ENCODE results near the gene CBLL1. TPM values are rescaled to one million over a fixed set of nuclear protein-coding genes. Genes with fewer than 3 reads are reported as not detected.

The CBLL1 gene
- total and polyA plus RNA-seq, 2 of the 13 experiments (the other 11 are each of a cell fraction or from before 2014, with no cell fraction given): 8.8 to 10.5 TPM

GRCh38 chr7:107744345-107744750 is 406 bp downstream of the CBLL1 start:
- H3K4me1 ChIP-seq (ENCODE audit: insufficient read depth, low read length): peaks cover 37% of the 10 kb centered on the region
- intact Hi-C loops (cut with micrococcal nuclease; ENCODE audit: unreplicated experiment): loop anchor here (10.0 kb wide), 2 partner anchors 270 to 400 kb away; no protein-coding TSS in a partner anchor
- ChIA-PET CTCF (ENCODE audit: low intra/inter-chr PET ratio, low total read pairs) (interaction anchor here (1.7 to 2.4 kb wide), 2 partner anchors 131 to 135 kb away, joined by 20 to 30 read pairs; no protein-coding TSS in a partner anchor), POLR2A (interaction anchor here (0.7 to 3.0 kb wide), 5 partner anchors 36 to 576 kb away, joined by 3 to 30 read pairs (median 18); partner anchors contain the start of gene HBP1)
- no peak overlapping the region for H2AFZ ChIP-seq (ENCODE audit: low read length)
- peak overlapping the region; percentile 92 for H3K9ac ChIP-seq (ENCODE audit: insufficient read depth, low read depth, low read length)
- H3K9me3 ChIP-seq (ENCODE audit: low read length): no peaks in the 10 kb centered on the region
- ATAC-seq (peak; percentile 66), FAIRE-seq (no peak), DNase-seq (ENCODE audit: low spot score) (no peak)
- no TSS peak for BruUV-seq (replicated peaks)
- peak overlapping the region; percentile 98 for H3K27ac ChIP-seq (ENCODE audit: extremely low read length, insufficient read depth, low read length)
- H3K27me3 ChIP-seq (ENCODE audit: control insufficient read depth in 1 of 2, insufficient read depth in 2 of 2, low read length in 2 of 2): no peaks in the 10 kb centered on the region; a peak in 1 of 5 replicates
- H3K79me2 ChIP-seq (ENCODE audit: insufficient read depth, low read length): peaks cover 51% of the 10 kb centered on the region
- peak overlapping the region; percentile 94 for H3K4me2 ChIP-seq (ENCODE audit: low read depth, low read length)
- in situ Hi-C loops (cut with HindIII; ENCODE audit: extremely low pct_ligation_motif_present, low pct_unique_long_range_greater_than_20kb): loop anchor here (5.0 to 25.0 kb wide), 2 partner anchors 128 to 368 kb away; no protein-coding TSS in a partner anchor
- WGBS (ENCODE audit: low lambda C conversion rate): 0% methylated on average over 14 of the region's 22 CpGs
- H3K4me3 ChIP-seq (replicated peaks in 1 of 3; ENCODE audit: insufficient read depth in 1 of 3, low read depth in 2 of 3, low read length in 3 of 3): peak overlapping the region; percentile 86 to 92 (median 87)
- peaks cover 0 to 9% of the 10 kb centered on the region in 2 experiments; a peak in 1 of 5 replicates for H3K36me3 ChIP-seq (replicated peaks in 1 of 2; ENCODE audit: control insufficient read depth in 1 of 2, insufficient read depth in 2 of 2, low read length in 2 of 2)
- H4K20me1 ChIP-seq (ENCODE audit: insufficient read depth, low read length): peaks cover 17% of the 10 kb centered on the region
- TF ChIP-seq PHF8 (CRISPR knock-in tag; IDR thresholded peaks at IDR 0.05) (peak; percentile 13; the same call in 1 of the 2 replicates), SP2 (CRISPR knock-in tag; IDR thresholded peaks at IDR 0.05) (0 out of 2 replicates have a peak, but pooled peaks have one; percentile 1), HMG20B (CRISPR knock-in tag; conservative IDR thresholded peaks at IDR 0.05) (0 out of 2 replicates have a peak, but pooled peaks have one; percentile 33), ASH2L (IDR thresholded peaks at IDR 0.05; ENCODE audit: insufficient read length, low read depth, low read length) (peak; percentile 72), DPF2 (CRISPR knock-in tag; IDR thresholded peaks at IDR 0.05; ENCODE audit: borderline replicate concordance, low read depth) (no peak; the same call in 1 of the 2 replicates), RFXAP (CRISPR knock-in tag; IDR thresholded peaks at IDR 0.05; ENCODE audit: borderline replicate concordance) (0 out of 2 replicates have a peak, but pooled peaks have one; percentile 3), ZNF605 (CRISPR knock-in tag; IDR thresholded peaks at IDR 0.05) (0 out of 2 replicates have a peak, but pooled peaks have one; percentile 7), TEAD3 (CRISPR knock-in tag; optimal IDR thresholded peaks at IDR 0.05; ENCODE audit: borderline replicate concordance) (no peak), KLF9 (CRISPR knock-in tag; IDR thresholded peaks at IDR 0.05; ENCODE audit: low read depth) (no peak; the same call in 1 of the 2 replicates), RARA (CRISPR knock-in tag; IDR thresholded peaks at IDR 0.05) (0 out of 2 replicates have a peak, but pooled peaks have one; percentile 2), DMAP1 (CRISPR knock-in tag; IDR thresholded peaks at IDR 0.05) (0 out of 2 replicates have a peak, but pooled peaks have one; percentile 12), NR2F6 (IDR thresholded peaks at IDR 0.05) (no peak), NR2F6 (CRISPR knock-in tag; IDR thresholded peaks at IDR 0.05) (0 out of 2 replicates have a peak, but pooled peaks have one; percentile 3), ZNF772 (CRISPR knock-in tag; IDR thresholded peaks at IDR 0.05) (no peak), TOE1 (CRISPR knock-in tag; IDR thresholded peaks at IDR 0.05) (no peak), ZNF687 (CRISPR knock-in tag; IDR thresholded peaks at IDR 0.05) (0 out of 2 replicates have a peak, but pooled peaks have one; percentile 18), ZFX (CRISPR knock-in tag; IDR thresholded peaks at IDR 0.05; ENCODE audit: low read depth) (no peak), TEAD2 (CRISPR knock-in tag; IDR thresholded peaks at IDR 0.05) (0 out of 2 replicates have a peak, but pooled peaks have one; percentile 65), ZNF883 (CRISPR knock-in tag; IDR thresholded peaks at IDR 0.05; ENCODE audit: not compliant biosample characterization) (no peak), ZNF784 (CRISPR knock-in tag; IDR thresholded peaks at IDR 0.05; ENCODE audit: borderline replicate concordance) (0 out of 2 replicates have a peak, but pooled peaks have one; percentile 0), GABPA (IDR thresholded peaks at IDR 0.05; ENCODE audit: low read depth, low read length) (no peak), GABPA (CRISPR knock-in tag; IDR thresholded peaks at IDR 0.05; ENCODE audit: low read depth) (no peak)

Measured in HepG2 (cell line).